ENCODE data around the gene CIITA. TPM values are rescaled to one million over a fixed set of nuclear protein-coding genes. Genes with fewer than 3 reads are reported as not detected.

CIITA gene
- total and polyA plus RNA-seq, 2 experiments from 2014 or later = 0.09 TPM; not detected in 1

GRCh38 chr16:10972819-10973464 lies 95.9 kb downstream of the CIITA start:
- Histone ChIP-seq H3K27me3 (replicated peaks; ENCODE audit: insufficient read depth) (no peaks in the 10 kb centered on the region), H3K27ac (no peak overlapping the region), H3F3A (ENCODE audit: insufficient read depth) (no peaks in the 10 kb centered on the region), H3K36me3 (ENCODE audit: low read depth) (peaks cover 11% of the 10 kb centered on the region), H3K79me2 (ENCODE audit: insufficient read depth) (no peaks in the 10 kb centered on the region), H3K9me2 (ENCODE audit: insufficient read depth) (no peaks in the 10 kb centered on the region), H3K4me3 (no peak overlapping the region), H3K9ac (no peak overlapping the region), H2AFZ (no peak overlapping the region), H4K20me1 (ENCODE audit: insufficient read depth) (no peaks in the 10 kb centered on the region), H3K9me3 (ENCODE audit: low read depth) (no peaks in the 10 kb centered on the region), H3K4me1 (ENCODE audit: insufficient read depth) (peaks cover 5% of the 10 kb centered on the region; the same call in 1 of the 2 replicates), H3K4me2 (ENCODE audit: unreplicated experiment) (no peak overlapping the region)
- DNase-seq = no peak
- TF ChIP-seq EZH2phosphoT487 (IDR thresholded peaks at IDR 0.05; ENCODE audit: insufficient read depth, low read depth) (no peak), EZH2 (IDR thresholded peaks at IDR 0.05; ENCODE audit: insufficient read depth, poor library complexity, severe bottlenecking) (no peak)
- WGBS, 2 experiments (ENCODE audit: low coverage in 1 of 2, low lambda C conversion rate in 2 of 2, missing lambda C conversion rate in 2 of 2) = 95 to 97% methylated on average over 12 of the region's 12 CpGs
- in situ Hi-C loops (cut with MboI) = loop anchor here (25.0 kb wide), 1 partner anchor 714 kb away; no protein-coding TSS in a partner anchor

- in situ Hi-C loops (cut with MboI) = no loop called here
- Histone ChIP-seq H3K4me1 (ENCODE audit: insufficient read depth) (peaks cover 4% of the 10 kb centered on the region; the same call in 1 of the 2 replicates), H3K9me3 (ENCODE audit: low read depth) (no peaks in the 10 kb centered on the region), H3K4me2 (ENCODE audit: unreplicated experiment) (no peak overlapping the region), H3K9ac (no peak overlapping the region), H3K27me3 (replicated peaks; ENCODE audit: insufficient read depth) (no peaks in the 10 kb centered on the region), H3K9me2 (ENCODE audit: insufficient read depth) (no peaks in the 10 kb centered on the region), H3K4me3 (no peak overlapping the region), H3F3A (ENCODE audit: insufficient read depth) (no peaks in the 10 kb centered on the region), H4K20me1 (ENCODE audit: insufficient read depth) (no peaks in the 10 kb centered on the region), H2AFZ (no peak overlapping the region), H3K27ac (no peak overlapping the region), H3K36me3 (ENCODE audit: low read depth) (no peaks in the 10 kb centered on the region; the same call in 1 of the 2 replicates), H3K79me2 (ENCODE audit: insufficient read depth) (no peaks in the 10 kb centered on the region)
- TF ChIP-seq EZH2phosphoT487 (IDR thresholded peaks at IDR 0.05; ENCODE audit: insufficient read depth, low read depth) (no peak), EZH2 (IDR thresholded peaks at IDR 0.05; ENCODE audit: insufficient read depth, poor library complexity, severe bottlenecking) (no peak)
- DNase-seq = no peak
- 60 to 66% methylated on average over 3 of the region's 3 CpGs for WGBS, 2 experiments (ENCODE audit: low coverage in 1 of 2, low lambda C conversion rate in 2 of 2, missing lambda C conversion rate in 2 of 2)
Measured at GRCh38 chr16:10976634-10977033, 99.6 kb downstream of the CIITA start.

- Histone ChIP-seq H3K27me3 (replicated peaks; ENCODE audit: insufficient read depth) (no peaks in the 10 kb centered on the region), H3K27ac (no peak overlapping the region), H3K4me1 (ENCODE audit: insufficient read depth) (no peaks in the 10 kb centered on the region), H3K4me2 (ENCODE audit: unreplicated experiment) (no peak overlapping the region), H4K20me1 (ENCODE audit: insufficient read depth) (no peaks in the 10 kb centered on the region), H3K9me2 (ENCODE audit: insufficient read depth) (no peaks in the 10 kb centered on the region), H3K79me2 (ENCODE audit: insufficient read depth) (no peaks in the 10 kb centered on the region), H3K9ac (no peak overlapping the region), H2AFZ (no peak overlapping the region), H3K4me3 (no peak overlapping the region), H3F3A (ENCODE audit: insufficient read depth) (no peaks in the 10 kb centered on the region), H3K9me3 (ENCODE audit: low read depth) (no peaks in the 10 kb centered on the region), H3K36me3 (ENCODE audit: low read depth) (no peaks in the 10 kb centered on the region)
- in situ Hi-C loops (cut with MboI) = no loop called here
- 90 to 91% methylated on average over 6 of the region's 6 CpGs for WGBS, 2 experiments (ENCODE audit: low coverage in 1 of 2, low lambda C conversion rate in 2 of 2, missing lambda C conversion rate in 2 of 2)
- TF ChIP-seq EZH2 (IDR thresholded peaks at IDR 0.05; ENCODE audit: insufficient read depth, poor library complexity, severe bottlenecking) (no peak), EZH2phosphoT487 (IDR thresholded peaks at IDR 0.05; ENCODE audit: insufficient read depth, low read depth) (no peak)
- DNase-seq = no peak
Measured at GRCh38 chr16:10978124-10978523, 101.1 kb downstream of the CIITA start.

- H3K9me3 ChIP-seq (ENCODE audit: low read depth) = no peaks in the 10 kb centered on the region
- H4K20me1 ChIP-seq (ENCODE audit: insufficient read depth) = no peaks in the 10 kb centered on the region
- H3K79me2 ChIP-seq (ENCODE audit: insufficient read depth) = no peaks in the 10 kb centered on the region
- 96 to 97% methylated on average over 14 of the region's 14 CpGs for WGBS, 2 experiments (ENCODE audit: low coverage in 1 of 2, low lambda C conversion rate in 2 of 2, missing lambda C conversion rate in 2 of 2)
- H3K27ac ChIP-seq = no peak overlapping the region
- no peak overlapping the region for H3K9ac ChIP-seq
- DNase-seq = no peak
- no peaks in the 10 kb centered on the region for H3K9me2 ChIP-seq (ENCODE audit: insufficient read depth)
- H3K4me2 ChIP-seq (ENCODE audit: unreplicated experiment) = no peak overlapping the region
- in situ Hi-C loops (cut with MboI) = no loop called here
- no peaks in the 10 kb centered on the region for H3K4me1 ChIP-seq (ENCODE audit: insufficient read depth)
- no peaks in the 10 kb centered on the region for H3F3A ChIP-seq (ENCODE audit: insufficient read depth)
- H3K4me3 ChIP-seq = no peak overlapping the region
- no peaks in the 10 kb centered on the region for H3K27me3 ChIP-seq (replicated peaks; ENCODE audit: insufficient read depth)
- no peaks in the 10 kb centered on the region for H3K36me3 ChIP-seq (ENCODE audit: low read depth)
- TF ChIP-seq EZH2 (IDR thresholded peaks at IDR 0.05; ENCODE audit: insufficient read depth, poor library complexity, severe bottlenecking) = no peak
- TF ChIP-seq EZH2phosphoT487 (IDR thresholded peaks at IDR 0.05; ENCODE audit: insufficient read depth, low read depth) = no peak
- no peak overlapping the region for H2AFZ ChIP-seq
Measured at GRCh38 chr16:10978871-10979446, 102.0 kb downstream of the CIITA start.

Measured in GM23248 (cell line).